ENCODE results near the gene TNFRSF6B. TPM values are rescaled to one million over a fixed set of nuclear protein-coding genes. Genes with fewer than 3 reads are reported as not detected.

The TNFRSF6B gene
- total RNA-seq, 1 donor = 2.9 TPM

DNA sequence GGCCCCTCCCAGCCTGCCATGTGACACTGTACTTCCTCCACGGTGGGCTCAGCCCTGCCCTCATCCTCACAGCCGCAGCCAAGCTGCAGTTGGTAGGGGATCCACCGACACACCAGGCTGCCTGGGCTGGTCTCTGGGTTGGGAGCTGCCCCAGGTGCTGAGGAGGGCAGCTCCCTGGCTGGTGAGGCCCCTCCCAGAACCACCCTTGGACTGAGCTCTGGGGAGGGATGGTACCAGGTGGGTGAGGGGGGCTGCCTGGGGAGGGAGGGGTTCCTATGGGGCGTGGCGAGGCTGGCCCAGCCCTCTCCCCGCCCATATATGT lies 185 bp upstream of the TNFRSF6B start:
- Histone ChIP-seq H3K4me2 (ENCODE audit: insufficient read depth, low read length) (peak overlapping the region; percentile 61), H2AFZ (ENCODE audit: low read length) (no peak overlapping the region), H3K4me3 (ENCODE audit: insufficient read depth, low read length) (peak overlapping the region; percentile 51), H3K27ac (ENCODE audit: low read depth, low read length) (no peak overlapping the region), H3K9me3 (ENCODE audit: low read depth, low read length) (no peaks in the 10 kb centered on the region), H3K79me2 (ENCODE audit: insufficient read depth, low read length) (peaks cover 2% of the 10 kb centered on the region), H3K36me3 (ENCODE audit: insufficient read depth, low read length) (peaks cover 3% of the 10 kb centered on the region), H3K27me3 (ENCODE audit: insufficient read depth, low read length) (no peaks in the 10 kb centered on the region), H3K4me1 (ENCODE audit: insufficient read depth, low read length) (peaks cover 31% of the 10 kb centered on the region), H4K20me1 (ENCODE audit: insufficient read depth, low read length) (no peaks in the 10 kb centered on the region)
- TF ChIP-seq, protein P1, sequence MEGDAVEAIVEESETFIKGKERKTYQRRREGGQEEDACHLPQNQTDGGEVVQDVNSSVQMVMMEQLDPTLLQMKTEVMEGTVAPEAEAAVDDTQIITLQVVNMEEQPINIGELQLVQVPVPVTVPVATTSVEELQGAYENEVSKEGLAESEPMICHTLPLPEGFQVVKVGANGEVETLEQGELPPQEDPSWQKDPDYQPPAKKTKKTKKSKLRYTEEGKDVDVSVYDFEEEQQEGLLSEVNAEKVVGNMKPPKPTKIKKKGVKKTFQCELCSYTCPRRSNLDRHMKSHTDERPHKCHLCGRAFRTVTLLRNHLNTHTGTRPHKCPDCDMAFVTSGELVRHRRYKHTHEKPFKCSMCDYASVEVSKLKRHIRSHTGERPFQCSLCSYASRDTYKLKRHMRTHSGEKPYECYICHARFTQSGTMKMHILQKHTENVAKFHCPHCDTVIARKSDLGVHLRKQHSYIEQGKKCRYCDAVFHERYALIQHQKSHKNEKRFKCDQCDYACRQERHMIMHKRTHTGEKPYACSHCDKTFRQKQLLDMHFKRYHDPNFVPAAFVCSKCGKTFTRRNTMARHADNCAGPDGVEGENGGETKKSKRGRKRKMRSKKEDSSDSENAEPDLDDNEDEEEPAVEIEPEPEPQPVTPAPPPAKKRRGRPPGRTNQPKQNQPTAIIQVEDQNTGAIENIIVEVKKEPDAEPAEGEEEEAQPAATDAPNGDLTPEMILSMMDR (IDR thresholded peaks at IDR 0.05; ENCODE audit: extremely low read depth, low read depth, low read length) = no peak
- DNase-seq (ENCODE audit: insufficient read length, low spot score, missing footprints) = peak; percentile 92

DNA sequence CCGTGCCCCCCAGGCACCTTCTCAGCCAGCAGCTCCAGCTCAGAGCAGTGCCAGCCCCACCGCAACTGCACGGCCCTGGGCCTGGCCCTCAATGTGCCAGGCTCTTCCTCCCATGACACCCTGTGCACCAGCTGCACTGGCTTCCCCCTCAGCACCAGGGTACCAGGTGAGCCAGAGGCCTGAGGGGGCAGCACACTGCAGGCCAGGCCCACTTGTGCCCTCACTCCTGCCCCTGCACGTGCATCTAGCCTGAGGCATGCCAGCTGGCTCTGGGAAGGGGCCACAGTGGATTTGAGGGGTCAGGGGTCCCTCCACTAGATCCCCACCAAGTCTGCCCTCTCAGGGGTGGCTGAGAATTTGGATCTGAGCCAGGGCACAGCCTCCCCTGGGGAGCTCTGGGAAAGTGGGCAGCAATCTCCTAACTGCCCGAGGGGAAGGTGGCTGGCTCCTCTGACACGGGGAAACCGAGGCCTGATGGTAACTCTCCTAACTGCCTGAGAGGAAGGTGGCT lies 960 bp downstream of the TNFRSF6B start:
- Histone ChIP-seq H2AFZ (ENCODE audit: low read length) (no peak overlapping the region), H3K9me3 (ENCODE audit: low read depth, low read length) (no peaks in the 10 kb centered on the region), H3K27ac (ENCODE audit: low read depth, low read length) (no peak overlapping the region), H3K4me2 (ENCODE audit: insufficient read depth, low read length) (peak overlapping the region; percentile 61), H3K79me2 (ENCODE audit: insufficient read depth, low read length) (peaks cover 2% of the 10 kb centered on the region), H3K36me3 (ENCODE audit: insufficient read depth, low read length) (no peaks in the 10 kb centered on the region), H3K4me3 (ENCODE audit: insufficient read depth, low read length) (no peak overlapping the region), H3K27me3 (ENCODE audit: insufficient read depth, low read length) (no peaks in the 10 kb centered on the region), H3K4me1 (ENCODE audit: insufficient read depth, low read length) (peaks cover 31% of the 10 kb centered on the region), H4K20me1 (ENCODE audit: insufficient read depth, low read length) (no peaks in the 10 kb centered on the region)
- TF ChIP-seq, protein P1 (IDR thresholded peaks at IDR 0.05; ENCODE audit: extremely low read depth, low read depth, low read length) = no peak
- DNase-seq (ENCODE audit: insufficient read length, low spot score, missing footprints) = peak; percentile 87

- Histone ChIP-seq H3K4me1 (ENCODE audit: insufficient read depth, low read length) (peaks cover 31% of the 10 kb centered on the region), H3K27me3 (ENCODE audit: insufficient read depth, low read length) (no peaks in the 10 kb centered on the region), H3K27ac (ENCODE audit: low read depth, low read length) (peak overlapping the region; percentile 88), H3K36me3 (ENCODE audit: insufficient read depth, low read length) (no peaks in the 10 kb centered on the region), H2AFZ (ENCODE audit: low read length) (no peak overlapping the region), H3K79me2 (ENCODE audit: insufficient read depth, low read length) (peaks cover 2% of the 10 kb centered on the region), H3K9me3 (ENCODE audit: low read depth, low read length) (no peaks in the 10 kb centered on the region), H3K4me2 (ENCODE audit: insufficient read depth, low read length) (no peak overlapping the region), H4K20me1 (ENCODE audit: insufficient read depth, low read length) (no peaks in the 10 kb centered on the region), H3K4me3 (ENCODE audit: insufficient read depth, low read length) (no peak overlapping the region)
- TF ChIP-seq, protein P1 (IDR thresholded peaks at IDR 0.05; ENCODE audit: extremely low read depth, low read depth, low read length) = no peak
- DNase-seq (ENCODE audit: insufficient read length, low spot score, missing footprints) = peak; percentile 85
These were observed 1.6 kb downstream of the TNFRSF6B start for GRCh38 chr20:63697868-63698545.

- Histone ChIP-seq H3K4me2 (ENCODE audit: insufficient read depth, low read length) (peak overlapping the region; percentile 64), H3K9me3 (ENCODE audit: low read depth, low read length) (no peaks in the 10 kb centered on the region), H3K27me3 (ENCODE audit: insufficient read depth, low read length) (no peaks in the 10 kb centered on the region), H3K79me2 (ENCODE audit: insufficient read depth, low read length) (peaks cover 2% of the 10 kb centered on the region), H3K4me3 (ENCODE audit: insufficient read depth, low read length) (peak overlapping the region; percentile 46), H2AFZ (ENCODE audit: low read length) (no peak overlapping the region), H4K20me1 (ENCODE audit: insufficient read depth, low read length) (no peaks in the 10 kb centered on the region), H3K27ac (ENCODE audit: low read depth, low read length) (peak overlapping the region; percentile 88), H3K36me3 (ENCODE audit: insufficient read depth, low read length) (no peaks in the 10 kb centered on the region), H3K4me1 (ENCODE audit: insufficient read depth, low read length) (peaks cover 31% of the 10 kb centered on the region)
- TF ChIP-seq, protein P1 (IDR thresholded peaks at IDR 0.05; ENCODE audit: extremely low read depth, low read depth, low read length) = no peak
- DNase-seq (ENCODE audit: insufficient read length, low spot score, missing footprints) = peak; percentile 100
These were observed 2.5 kb downstream of the TNFRSF6B start for GRCh38 chr20:63698739-63699465.
